Esophagus muscularis mucosa (tissue), 4 donors: ENCODE results near the gene LDLRAD1. TPM values are rescaled to one million over a fixed set of nuclear protein-coding genes. Genes with fewer than 3 reads are reported as not detected.
A peak's percentile ranks its signal among the peaks of the same experiment; 100 is the strongest.

Source experiments
- DNase-seq: peaks from one replicate; pipeline ENCODE4 v3.0.0-alpha.2; 2017; ENCODE audit errors: extremely low spot score
- H3K27ac ChIP-seq, 4 donors: fragments of 200-600 bp; sonication (generic); replicated peaks in 1 of 4; 1 replicate in 3 of 4; 2 replicates in 1 of 4; pipeline ENCODE4 v1.5.1; 2016 to 2019; ENCODE audit warnings: mild to moderate bottlenecking in 1 of 4
- H3K27me3 ChIP-seq, 4 donors: fragments of 200-600 bp; sonication (generic); one replicate each; pipeline versions ENCODE4 v1.5.1 to v1.6.0; 2016 to 2019
- H3K36me3 ChIP-seq, 4 donors: fragments of 200-600 bp; sonication (generic); one replicate each; pipeline ENCODE4 v1.5.1; 2016 to 2019
- H3K4me1 ChIP-seq, 4 donors: fragments of 200-600 bp; sonication (generic); one replicate each; pipeline ENCODE4 v1.5.1; 2016 to 2019
- H3K4me3 ChIP-seq, 4 donors: fragments of 200-600 bp; sonication (generic); 1 replicate in 2 of 4; 2 replicates in 2 of 4; pipeline ENCODE4 v1.5.1; 2016 to 2019; ENCODE audit warnings: mild to moderate bottlenecking in 4 of 4, moderate library complexity in 1 of 4
- H3K9me3 ChIP-seq, 4 donors: fragments of 200-600 bp; sonication (generic); 1 replicate in 3 of 4; 2 replicates in 1 of 4; pipeline ENCODE4 v1.5.1; 2016 to 2019
- CTCF ChIP-seq, 3 experiments: fragments of 200-600 bp in 2 of 3; fragments of 450-650 bp in 1 of 3; sonication (generic) in 2 of 3; IDR thresholded peaks; one replicate each; pipeline ENCODE4 v1.5.1; 2017 to 2019; ENCODE audit warnings: antibody characterized with exemption in 3 of 3, mild to moderate bottlenecking in 2 of 3, moderate library complexity in 1 of 3
- POLR2AphosphoS5 ChIP-seq, 2 donors: sonication (generic); formaldehyde crosslinking; IDR thresholded peaks; one replicate each; pipeline ENCODE4 v1.6.1; 2017; ENCODE audit warnings: antibody characterized with exemption in 2 of 2
- intact Hi-C: fragments of 100-400 bp; cut with DNase I; formaldehyde crosslinking; loops from one replicate; pipeline ENCODE4 v1.15.1; 2023
- total RNA-seq, 4 donors: library from RNA; depleted of rRNA; stranded (reverse); fragments of >200 nt; gene quantifications; one replicate each; pipeline versions ENCODE4 v1.1.0 to v1.2.1, GENCODE V29; 2016

The LDLRAD1 gene
- total RNA-seq, 4 donors from 2014 or later: not detected

GRCh38 chr1:53959664-53960250 is 58.2 kb downstream of the LDLRAD1 start:
- H3K9me3 ChIP-seq: no peaks in the 10 kb centered on the region
- H3K27ac ChIP-seq: no peak overlapping the region
- peaks cover 10 to 19% (median 15%) of the 10 kb centered on the region in 4 donors for H3K4me1 ChIP-seq
- H3K27me3 ChIP-seq: no peaks in the 10 kb centered on the region
- H3K36me3 ChIP-seq: peaks cover 42 to 68% (median 58%) of the 10 kb centered on the region in 4 donors
- no peak for DNase-seq
- H3K4me3 ChIP-seq: no peak overlapping the region
- intact Hi-C loops: no loop called here
- TF ChIP-seq CTCF (IDR thresholded peaks at IDR 0.05): peak; percentile 40 to 53 (median 51)
- TF ChIP-seq POLR2AphosphoS5 (IDR thresholded peaks at IDR 0.05): no peak

Other genes with a start within 250 kb of the LDLRAD1 start
- 1 to 10 TPM; 5.6 to 8.3 (median 8.1) TPM for gene NDC1, start 179.9 kb downstream of the LDLRAD1 start, total RNA-seq
- 10 to 100 TPM; 16.8 to 21.4 (median 19.7) TPM for gene YIPF1, start 128.4 kb downstream of the LDLRAD1 start, total RNA-seq
- gene DIO1, start 124.0 kb downstream of the LDLRAD1 start, total RNA-seq: not detected
- gene IFT25, start 72.5 kb downstream of the LDLRAD1 start, total RNA-seq: 10 to 100 TPM; 17.4 to 20.8 (median 17.6) TPM
- gene LRRC42, start 71.8 kb downstream of the LDLRAD1 start, total RNA-seq: 10 to 100 TPM; 22.8 to 35.6 (median 28.9) TPM
- gene TMEM59, start 35.0 kb upstream of the LDLRAD1 start, total RNA-seq: 100 to 1,000 TPM; 238 to 334 (median 288) TPM
- 1 to 10 TPM; 4.8 to 8.6 (median 7.1) TPM for gene TCEANC2, start 35.4 kb upstream of the LDLRAD1 start, total RNA-seq
- gene CDCP2, start 134.8 kb upstream of the LDLRAD1 start, total RNA-seq: under 1 TPM in 3 of 4 donors, not detected in 1; 0.26 to 0.40 (median 0.33) TPM
- 1 to 10 TPM; 3.6 to 6.1 (median 3.9) TPM for gene CYB5RL, start 181.8 kb upstream of the LDLRAD1 start, total RNA-seq
- 10 to 100 TPM; 54.2 to 62.1 (median 58.4) TPM for gene MRPL37, start 182.0 kb upstream of the LDLRAD1 start, total RNA-seq